ENCODE data around the gene ERC2. TPM values are rescaled to one million over a fixed set of nuclear protein-coding genes. Genes with fewer than 3 reads are reported as not detected.

The ERC2 gene
- total and polyA plus RNA-seq, 8 donors = 1.2 to 4.8 (median 2.3) TPM

GRCh38 chr3:56459104-56459496 lies 9.2 kb downstream of the ERC2 start:
- Histone ChIP-seq H3K27ac (no peak overlapping the region), H3K4me3 (no peak overlapping the region), H3K36me3 (no peaks in the 10 kb centered on the region), H3K4me1 (no peaks in the 10 kb centered on the region), H3K9me3 (no peaks in the 10 kb centered on the region), H3K27me3 (no peaks in the 10 kb centered on the region)
- no peak for TF ChIP-seq CTCF (IDR thresholded peaks at IDR 0.05)
- intact Hi-C loops (cut with DNase I) = no loop called here
- DNase-seq = no peak
- no peak for FAIRE-seq
- no peak for ATAC-seq
- WGBS, 2 donors = 63 to 82% methylated on average over 1 of the region's 1 CpG

GRCh38 chr3:56458496-56459103 lies 9.7 kb downstream of the ERC2 start:
- WGBS, 2 donors = 77 to 81% methylated on average over 12 of the region's 12 CpGs
- DNase-seq = no peak
- Histone ChIP-seq H3K9me3 (no peaks in the 10 kb centered on the region), H3K4me1 (no peaks in the 10 kb centered on the region), H3K36me3 (no peaks in the 10 kb centered on the region), H3K27me3 (no peaks in the 10 kb centered on the region), H3K27ac (no peak overlapping the region), H3K4me3 (no peak overlapping the region)
- no peak for ATAC-seq
- no peak for TF ChIP-seq CTCF (IDR thresholded peaks at IDR 0.05)
- intact Hi-C loops (cut with DNase I) = no loop called here
- no peak for FAIRE-seq

GRCh38 chr3:56456117-56456516 lies 12.2 kb downstream of the ERC2 start:
- intact Hi-C loops (cut with DNase I) = no loop called here
- no peak for DNase-seq
- H3K36me3 ChIP-seq = no peaks in the 10 kb centered on the region
- ATAC-seq = no peak
- H3K27ac ChIP-seq = no peak overlapping the region
- H3K27me3 ChIP-seq = no peaks in the 10 kb centered on the region
- no peak overlapping the region for H3K4me3 ChIP-seq
- TF ChIP-seq CTCF (IDR thresholded peaks at IDR 0.05) = no peak
- 8 to 9% methylated on average over 1 of the region's 1 CpG for WGBS, 2 donors
- no peaks in the 10 kb centered on the region for H3K4me1 ChIP-seq
- no peaks in the 10 kb centered on the region for H3K9me3 ChIP-seq
- no peak for FAIRE-seq

GRCh38 chr3:56453011-56453410 lies 15.3 kb downstream of the ERC2 start:
- no peaks in the 10 kb centered on the region for H3K36me3 ChIP-seq
- H3K9me3 ChIP-seq = no peaks in the 10 kb centered on the region
- H3K27ac ChIP-seq = no peak overlapping the region
- no peak for TF ChIP-seq CTCF (IDR thresholded peaks at IDR 0.05)
- WGBS, 2 donors = 33 to 39% methylated on average over 1 of the region's 1 CpG
- no peaks in the 10 kb centered on the region for H3K27me3 ChIP-seq
- H3K4me3 ChIP-seq = no peak overlapping the region
- H3K4me1 ChIP-seq = no peaks in the 10 kb centered on the region
- intact Hi-C loops (cut with DNase I) = no loop called here
- DNase-seq = no peak
- no peak for FAIRE-seq
- no peak for ATAC-seq

GRCh38 chr3:56452085-56452484 lies 16.2 kb downstream of the ERC2 start:
- intact Hi-C loops (cut with DNase I) = no loop called here
- FAIRE-seq = no peak

More at GRCh38 chr3:56452085-56452484, 16.2 kb downstream of the ERC2 start:
- H3K27me3 ChIP-seq = no peaks in the 10 kb centered on the region
- no peaks in the 10 kb centered on the region for H3K36me3 ChIP-seq
- no peaks in the 10 kb centered on the region for H3K4me1 ChIP-seq
- no peak overlapping the region for H3K27ac ChIP-seq
- TF ChIP-seq CTCF (IDR thresholded peaks at IDR 0.05) = no peak
- DNase-seq (no peak), ATAC-seq (no peak)
- no peaks in the 10 kb centered on the region for H3K9me3 ChIP-seq
- no peak overlapping the region for H3K4me3 ChIP-seq
